Measurements from ENCODE around the gene MIEF2. TPM values are rescaled to one million over a fixed set of nuclear protein-coding genes. Genes with fewer than 3 reads are reported as not detected.

MIEF2 gene
- total RNA-seq, 4 donors from 2014 or later = 12.8 to 34.5 (median 18.1) TPM

- no peak overlapping the region for H3K27ac ChIP-seq
- no peaks in the 10 kb centered on the region for H3K36me3 ChIP-seq
- intact Hi-C loops (cut with DNase I; ENCODE audit: low total_unique reads) = no loop called here
- H3K27me3 ChIP-seq = no peaks in the 10 kb centered on the region
- H3K4me3 ChIP-seq = no peak overlapping the region
- no peaks in the 10 kb centered on the region for H3K4me1 ChIP-seq
- no peak for DNase-seq
- TF ChIP-seq POLR2A (IDR thresholded peaks at IDR 0.05) (no peak), CTCF (IDR thresholded peaks at IDR 0.05) (no peak)
- no peaks in the 10 kb centered on the region for H3K9me3 ChIP-seq
These were observed 16.6 kb downstream of the MIEF2 start for GRCh38 chr17:18277076-18277475.

GRCh38 chr17:18278867-18279266 is 18.4 kb downstream of the MIEF2 start:
- H3K4me3 ChIP-seq = no peak overlapping the region
- no peak overlapping the region for H3K27ac ChIP-seq
- H3K27me3 ChIP-seq = no peaks in the 10 kb centered on the region
- H3K4me1 ChIP-seq = no peaks in the 10 kb centered on the region
- no peaks in the 10 kb centered on the region for H3K9me3 ChIP-seq
- H3K36me3 ChIP-seq = no peaks in the 10 kb centered on the region
- no peak for TF ChIP-seq CTCF (IDR thresholded peaks at IDR 0.05)
- TF ChIP-seq POLR2A (IDR thresholded peaks at IDR 0.05) = no peak
- intact Hi-C loops (cut with DNase I; ENCODE audit: low total_unique reads) = no loop called here
- no peak for DNase-seq

GRCh38 chr17:18280249-18280648 is 19.8 kb downstream of the MIEF2 start:
- Histone ChIP-seq H3K27ac (no peak overlapping the region), H3K4me3 (no peak overlapping the region), H3K36me3 (no peaks in the 10 kb centered on the region), H3K27me3 (no peaks in the 10 kb centered on the region), H3K9me3 (no peaks in the 10 kb centered on the region), H3K4me1 (no peaks in the 10 kb centered on the region)
- TF ChIP-seq POLR2A (IDR thresholded peaks at IDR 0.05) (no peak), CTCF (IDR thresholded peaks at IDR 0.05) (no peak)
- no peak for DNase-seq
- intact Hi-C loops (cut with DNase I; ENCODE audit: low total_unique reads) = no loop called here

DNA sequence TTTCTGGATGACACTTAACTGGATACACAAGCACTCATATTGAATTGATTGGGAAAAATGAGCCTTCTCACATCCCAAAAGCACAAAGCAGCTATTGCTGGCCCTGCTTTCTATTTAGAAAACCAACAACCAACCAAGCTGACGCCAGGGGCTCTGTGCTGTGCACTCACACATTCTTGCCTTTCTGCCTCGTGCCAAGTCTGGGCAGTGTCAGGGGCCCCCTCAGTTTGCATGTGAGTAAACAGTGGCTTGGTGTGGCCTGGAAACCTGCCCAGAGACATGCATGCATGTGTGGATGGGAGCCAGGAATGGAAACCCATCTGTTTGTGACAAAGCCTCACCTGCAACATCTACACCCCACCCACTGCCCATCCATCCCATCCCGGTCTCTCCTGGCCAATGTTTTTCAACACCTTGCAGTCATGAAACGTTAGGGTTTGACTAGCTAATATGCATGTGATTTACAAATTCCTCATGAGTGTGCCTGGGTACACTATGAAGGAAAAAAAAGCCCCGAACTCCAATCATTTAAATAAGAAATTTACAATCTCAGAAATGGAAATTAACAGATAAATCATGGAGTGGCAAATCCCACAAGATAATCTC is 20.4 kb downstream of the MIEF2 start:
- TF ChIP-seq CTCF (IDR thresholded peaks at IDR 0.05) (no peak), POLR2A (IDR thresholded peaks at IDR 0.05) (no peak)
- Histone ChIP-seq H3K4me3 (no peak overlapping the region), H3K4me1 (no peaks in the 10 kb centered on the region), H3K27ac (no peak overlapping the region), H3K27me3 (no peaks in the 10 kb centered on the region), H3K36me3 (no peaks in the 10 kb centered on the region), H3K9me3 (no peaks in the 10 kb centered on the region)
- DNase-seq = no peak
- intact Hi-C loops (cut with DNase I; ENCODE audit: low total_unique reads) = no loop called here

GRCh38 chr17:18281788-18282187 is 21.3 kb downstream of the MIEF2 start:
- H3K27me3 ChIP-seq = no peaks in the 10 kb centered on the region
- H3K36me3 ChIP-seq = no peaks in the 10 kb centered on the region
- H3K9me3 ChIP-seq = no peaks in the 10 kb centered on the region
- no peak for DNase-seq
- H3K4me3 ChIP-seq = no peak overlapping the region
- no peak overlapping the region for H3K27ac ChIP-seq
- intact Hi-C loops (cut with DNase I; ENCODE audit: low total_unique reads) = no loop called here
- TF ChIP-seq POLR2A (IDR thresholded peaks at IDR 0.05) (no peak), CTCF (IDR thresholded peaks at IDR 0.05) (no peak)
- no peaks in the 10 kb centered on the region for H3K4me1 ChIP-seq
